ENCODE data around the gene OR4K1. TPM values are rescaled to one million over a fixed set of nuclear protein-coding genes. Genes with fewer than 3 reads are reported as not detected.

OR4K1 gene
- total RNA-seq, 1 experiment from 2014 or later = not detected

DNA sequence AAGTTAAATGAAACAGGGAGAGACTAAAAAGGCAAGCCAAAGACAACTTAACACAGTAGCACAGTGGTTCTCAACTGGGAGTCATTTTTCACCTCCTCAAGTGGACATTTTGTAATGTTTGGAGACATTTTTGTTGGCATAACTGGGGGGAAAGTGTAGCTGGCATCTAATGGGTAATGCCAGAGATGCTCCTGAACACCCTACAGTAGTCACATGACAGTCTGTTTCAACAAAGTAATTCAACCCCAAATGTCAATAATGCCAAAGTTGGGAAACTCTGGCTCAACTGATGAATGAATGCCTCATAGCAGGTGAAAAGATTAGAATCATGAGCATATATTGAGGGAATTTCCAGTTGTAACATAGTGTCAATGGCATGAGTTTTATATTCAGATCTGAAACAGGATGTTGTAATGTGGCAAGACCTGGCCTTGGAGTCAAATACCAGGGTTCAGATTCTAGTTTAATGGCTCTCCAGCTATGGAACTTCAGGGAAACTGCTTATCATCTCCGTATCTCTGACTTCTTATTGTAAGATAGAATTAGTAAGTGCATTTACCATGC is 12.7 kb upstream of the OR4K1 start:
- no peaks in the 10 kb centered on the region for H3K36me3 ChIP-seq (ENCODE audit: insufficient read depth, low read length, poor library complexity, severe bottlenecking)
- H3K27me3 ChIP-seq (replicated peaks; ENCODE audit: insufficient read depth, low read depth, low read length, poor library complexity) = no peaks in the 10 kb centered on the region
- TF ChIP-seq, protein P1, sequence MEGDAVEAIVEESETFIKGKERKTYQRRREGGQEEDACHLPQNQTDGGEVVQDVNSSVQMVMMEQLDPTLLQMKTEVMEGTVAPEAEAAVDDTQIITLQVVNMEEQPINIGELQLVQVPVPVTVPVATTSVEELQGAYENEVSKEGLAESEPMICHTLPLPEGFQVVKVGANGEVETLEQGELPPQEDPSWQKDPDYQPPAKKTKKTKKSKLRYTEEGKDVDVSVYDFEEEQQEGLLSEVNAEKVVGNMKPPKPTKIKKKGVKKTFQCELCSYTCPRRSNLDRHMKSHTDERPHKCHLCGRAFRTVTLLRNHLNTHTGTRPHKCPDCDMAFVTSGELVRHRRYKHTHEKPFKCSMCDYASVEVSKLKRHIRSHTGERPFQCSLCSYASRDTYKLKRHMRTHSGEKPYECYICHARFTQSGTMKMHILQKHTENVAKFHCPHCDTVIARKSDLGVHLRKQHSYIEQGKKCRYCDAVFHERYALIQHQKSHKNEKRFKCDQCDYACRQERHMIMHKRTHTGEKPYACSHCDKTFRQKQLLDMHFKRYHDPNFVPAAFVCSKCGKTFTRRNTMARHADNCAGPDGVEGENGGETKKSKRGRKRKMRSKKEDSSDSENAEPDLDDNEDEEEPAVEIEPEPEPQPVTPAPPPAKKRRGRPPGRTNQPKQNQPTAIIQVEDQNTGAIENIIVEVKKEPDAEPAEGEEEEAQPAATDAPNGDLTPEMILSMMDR (conservative IDR thresholded peaks at IDR 0.05; ENCODE audit: low read depth, low read length) = no peak
- TF ChIP-seq EZH2 (IDR thresholded peaks at IDR 0.05; ENCODE audit: borderline replicate concordance, low read depth, low read length, poor library complexity, severe bottlenecking) = no peak
- no peak overlapping the region for H3K27ac ChIP-seq (ENCODE audit: low read depth, low read length, poor library complexity, severe bottlenecking)
- no peak overlapping the region for H3K4me3 ChIP-seq (ENCODE audit: low read depth, low read length, poor library complexity, severe bottlenecking)
- no peak for DNase-seq (ENCODE audit: low spot score)
- H3K9me3 ChIP-seq (ENCODE audit: low read depth, low read length, poor library complexity, severe bottlenecking) = no peaks in the 10 kb centered on the region
- CTCF ChIA-PET = no interaction called here
- H3K4me1 ChIP-seq (ENCODE audit: insufficient read depth, low read length, poor library complexity, severe bottlenecking) = no peaks in the 10 kb centered on the region
- intact Hi-C loops (cut with micrococcal nuclease; ENCODE audit: unreplicated experiment) = no loop called here
- no TSS peak for BruUV-seq (replicated peaks)
- POLR2A ChIA-PET (ENCODE audit: low non-redundant PET) = no interaction called here

DNA sequence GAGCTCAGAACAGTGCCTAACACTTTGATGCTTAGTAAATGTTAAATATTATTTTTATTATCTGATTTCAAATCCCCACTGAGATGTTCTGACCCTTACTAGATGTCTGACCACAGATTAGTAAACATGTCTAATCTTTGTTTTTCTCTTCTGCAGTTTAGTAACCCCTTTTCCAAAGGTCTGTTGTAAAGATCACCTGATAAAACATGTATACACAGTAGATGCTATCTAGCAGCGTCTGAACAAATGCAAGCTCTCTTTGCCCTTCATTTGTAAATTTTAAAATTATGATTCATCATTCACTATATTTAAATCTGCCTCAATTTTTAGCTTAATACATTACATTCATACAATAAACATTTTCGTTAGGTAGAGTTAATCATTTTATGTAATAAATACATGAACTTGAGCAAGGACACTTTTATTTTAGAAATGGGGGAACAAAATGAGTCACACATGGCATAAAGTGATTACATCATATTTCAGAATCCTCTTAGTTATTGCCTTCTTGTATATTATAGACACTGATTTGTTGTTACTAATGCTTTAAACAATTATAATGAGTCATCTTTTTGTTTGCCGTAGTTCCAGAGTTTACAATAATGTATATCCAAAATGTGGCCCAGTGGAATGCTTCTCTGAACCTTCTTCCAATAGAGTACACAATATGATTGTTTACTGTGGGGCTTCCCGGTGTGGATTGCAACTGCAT is 12.0 kb upstream of the OR4K1 start:
- ChIA-PET POLR2A (ENCODE audit: low non-redundant PET) (no interaction called here), CTCF (no interaction called here)
- no peaks in the 10 kb centered on the region for H3K4me1 ChIP-seq (ENCODE audit: insufficient read depth, low read length, poor library complexity, severe bottlenecking)
- no TSS peak for BruUV-seq (replicated peaks)
- H3K9me3 ChIP-seq (ENCODE audit: low read depth, low read length, poor library complexity, severe bottlenecking) = no peaks in the 10 kb centered on the region
- no peak overlapping the region for H3K27ac ChIP-seq (ENCODE audit: low read depth, low read length, poor library complexity, severe bottlenecking)
- no peaks in the 10 kb centered on the region for H3K36me3 ChIP-seq (ENCODE audit: insufficient read depth, low read length, poor library complexity, severe bottlenecking)
- intact Hi-C loops (cut with micrococcal nuclease; ENCODE audit: unreplicated experiment) = no loop called here
- no peaks in the 10 kb centered on the region for H3K27me3 ChIP-seq (replicated peaks; ENCODE audit: insufficient read depth, low read depth, low read length, poor library complexity)
- no peak overlapping the region for H3K4me3 ChIP-seq (ENCODE audit: low read depth, low read length, poor library complexity, severe bottlenecking)
- no peak for DNase-seq (ENCODE audit: low spot score)
- TF ChIP-seq, protein P1 (conservative IDR thresholded peaks at IDR 0.05; ENCODE audit: low read depth, low read length) = no peak
- TF ChIP-seq EZH2 (IDR thresholded peaks at IDR 0.05; ENCODE audit: borderline replicate concordance, low read depth, low read length, poor library complexity, severe bottlenecking) = no peak

DNA sequence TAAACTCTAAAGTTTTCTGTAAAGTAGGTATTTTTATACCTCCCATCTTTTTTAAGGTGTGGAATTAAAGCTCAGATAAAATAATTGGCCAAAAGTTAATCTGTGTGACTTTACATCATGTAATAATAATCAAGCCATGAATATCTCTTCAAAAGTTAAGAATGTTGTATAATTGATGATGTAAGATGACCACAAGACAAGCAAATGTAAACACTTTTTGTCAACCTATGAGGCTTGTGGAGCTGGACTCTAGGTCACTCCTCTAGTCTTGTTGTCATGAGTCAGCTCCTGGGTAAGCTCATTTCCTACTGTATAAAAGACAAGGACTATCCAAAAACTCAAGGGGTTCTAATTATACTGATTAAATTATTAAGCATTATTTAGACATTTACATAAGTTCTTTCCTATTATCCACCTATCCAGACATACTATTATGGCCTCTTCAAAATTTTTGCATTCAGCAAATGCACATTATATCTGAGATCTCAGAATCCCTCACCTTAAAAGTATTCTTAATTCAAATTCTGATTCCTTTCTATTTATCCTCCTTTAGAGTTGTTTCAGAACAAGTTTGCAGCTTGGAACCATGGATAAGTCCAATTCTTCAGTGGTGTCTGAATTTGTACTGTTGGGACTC is 10.6 kb upstream of the OR4K1 start, which contains the start of gene OR4K5:
Gene OR4K5 (plus strand): TSS at position 587 of the 637 bp plus-strand sequence. CDS start 0 bp downstream, at position 587.
- H3K4me3 ChIP-seq (ENCODE audit: low read depth, low read length, poor library complexity, severe bottlenecking) = no peak within 1 kb of the TSS
- POLR2A ChIA-PET (ENCODE audit: low non-redundant PET) = no interaction called here
- no peak within 1 kb of the TSS for H3K27ac ChIP-seq (ENCODE audit: low read depth, low read length, poor library complexity, severe bottlenecking)
- no peak for TF ChIP-seq EZH2 (IDR thresholded peaks at IDR 0.05; ENCODE audit: borderline replicate concordance, low read depth, low read length, poor library complexity, severe bottlenecking)
- TF ChIP-seq, protein P1 (conservative IDR thresholded peaks at IDR 0.05; ENCODE audit: low read depth, low read length) = no peak
- H3K4me1 ChIP-seq (ENCODE audit: insufficient read depth, low read length, poor library complexity, severe bottlenecking) = no peaks in the 10 kb centered on the region
- DNase-seq (ENCODE audit: low spot score) = no peak
- no peaks in the 10 kb centered on the region for H3K36me3 ChIP-seq (ENCODE audit: insufficient read depth, low read length, poor library complexity, severe bottlenecking)
- H3K9me3 ChIP-seq (ENCODE audit: low read depth, low read length, poor library complexity, severe bottlenecking) = no peaks in the 10 kb centered on the region
- intact Hi-C loops (cut with micrococcal nuclease; ENCODE audit: unreplicated experiment) = no loop called here
- BruUV-seq (replicated peaks) = no TSS peak
- no peaks in the 10 kb centered on the region for H3K27me3 ChIP-seq (replicated peaks; ENCODE audit: insufficient read depth, low read depth, low read length, poor library complexity)
- CTCF ChIA-PET = no interaction called here

All from A673 (cell line).